Epithelial cell of proximal tubule (primary cell): ENCODE results near the gene ARL6IP4. TPM values are rescaled to one million over a fixed set of nuclear protein-coding genes. Genes with fewer than 3 reads are reported as not detected.

Experiments used
- DNase-seq: peaks from one replicate; pipeline ENCODE4 v3.0.0-alpha.2; 2011; ENCODE audit warnings: low read depth
- H3K4me3 ChIP-seq: 2 replicates; pipeline ENCODE4 v1.5.1; 2011; ENCODE audit warnings: low read depth, mild to moderate bottlenecking, low read length
- CTCF ChIP-seq: conservative IDR thresholded peaks from 2 replicates; pipeline ENCODE4 v1.5.1; 2012; ENCODE audit warnings: low read depth, mild to moderate bottlenecking, low read length
- total RNA-seq: library from RNA; depleted of rRNA; stranded (reverse); fragments of >200 nt; gene quantifications from 2 replicates; pipeline ENCODE4 v1.2.3, GENCODE V29; 2015

Gene ARL6IP4
- total RNA-seq, 1 donor from 2014 or later: 315 TPM

- no peak overlapping the region for H3K4me3 ChIP-seq
- no peak for DNase-seq
- no peak for TF ChIP-seq CTCF
These were observed 17.1 kb downstream of the ARL6IP4 start for GRCh38 chr12:122997343-122998250.

GRCh38 chr12:122998316-122998715, 17.8 kb downstream of the ARL6IP4 start:
- H3K4me3 ChIP-seq: no peak overlapping the region
- DNase-seq: no peak
- no peak for TF ChIP-seq CTCF

- no peak for TF ChIP-seq CTCF
- no peak overlapping the region for H3K4me3 ChIP-seq
- no peak for DNase-seq
These were observed 18.9 kb downstream of the ARL6IP4 start for GRCh38 chr12:122999196-122999946.

- H3K4me3 ChIP-seq: no peak overlapping the region
- no peak for TF ChIP-seq CTCF
- DNase-seq: no peak
These were observed 19.5 kb downstream of the ARL6IP4 start for GRCh38 chr12:122999986-123000420.

- DNase-seq: no peak
- no peak for TF ChIP-seq CTCF
- H3K4me3 ChIP-seq: no peak overlapping the region
These were observed 20.1 kb downstream of the ARL6IP4 start for GRCh38 chr12:123000578-123000977.

- no peak for TF ChIP-seq CTCF
- DNase-seq: no peak
These were observed 21.0 kb downstream of the ARL6IP4 start for GRCh38 chr12:123001464-123001863.

More at GRCh38 chr12:123001464-123001863, 21.0 kb downstream of the ARL6IP4 start:
- H3K4me3 ChIP-seq: no peak overlapping the region
